MM.1S (cell line): Measurements from ENCODE around the gene TDRD12.

Experiments used
- DNase-seq: peaks from one replicate; pipeline ENCODE4 v3.0.0-alpha.2; 2015
- H2AFZ ChIP-seq: fragments of 300-600 bp; sonication (generic); 2 replicates; pipeline ENCODE4 v1.6.0; 2016; ENCODE audit warnings: antibody characterized with exemption, low read length
- H3F3A ChIP-seq: fragments of 300-600 bp; sonication (generic); 2 replicates; pipeline ENCODE4 v1.6.1; 2016; ENCODE audit warnings: mild to moderate bottlenecking, antibody characterized with exemption, low read length, moderate library complexity, mixed read lengths; ENCODE audit not compliant: insufficient read depth
- H3K27ac ChIP-seq: fragments of 300-600 bp; sonication (generic); 2 replicates; pipeline ENCODE4 v1.5.1; 2016; ENCODE audit warnings: mild to moderate bottlenecking, low read length
- H3K27me3 ChIP-seq: fragments of 300-600 bp; sonication (generic); replicated peaks from 2 replicates; pipeline ENCODE4 v1.6.0; 2016; ENCODE audit warnings: low read length; ENCODE audit not compliant: insufficient read depth
- H3K36me3 ChIP-seq: fragments of 300-600 bp; sonication (generic); replicated peaks from 2 replicates; pipeline ENCODE4 v1.6.1; 2016; ENCODE audit warnings: mild to moderate bottlenecking, low read length, mixed read lengths; ENCODE audit not compliant: insufficient read depth
- H3K4me1 ChIP-seq: fragments of 300-600 bp; sonication (generic); 2 replicates; pipeline ENCODE4 v1.6.1; 2016; ENCODE audit warnings: low read length, mixed read lengths
- H3K4me2 ChIP-seq: fragments of 300-600 bp; sonication (generic); 2 replicates; pipeline ENCODE4 v1.6.0; 2016; ENCODE audit warnings: low read depth, low read length
- H3K4me3 ChIP-seq: fragments of 300-600 bp; sonication (generic); 2 replicates; pipeline ENCODE4 v1.5.1; 2016; ENCODE audit warnings: low read length, mixed read lengths
- H3K79me2 ChIP-seq: fragments of 300-600 bp; sonication (generic); 2 replicates; pipeline ENCODE4 v1.6.1; 2016; ENCODE audit warnings: mixed run types, low read length, mixed read lengths
- H3K9ac ChIP-seq: fragments of 300-600 bp; sonication (generic); 2 replicates; pipeline ENCODE4 v1.6.1; 2016; ENCODE audit warnings: low read length, mixed read lengths
- H3K9me2 ChIP-seq: fragments of 300-600 bp; sonication (generic); replicated peaks from 2 replicates; pipeline ENCODE4 v1.6.1; 2016; ENCODE audit warnings: mild to moderate bottlenecking, low read length, mixed read lengths; ENCODE audit not compliant: insufficient read depth
- H3K9me3 ChIP-seq: fragments of 300-600 bp; sonication (generic); replicated peaks from 2 replicates; pipeline ENCODE4 v1.6.1; 2016; ENCODE audit warnings: mild to moderate bottlenecking, low read length, mixed read lengths; ENCODE audit not compliant: insufficient read depth
- H4K20me1 ChIP-seq: fragments of 300-600 bp; sonication (generic); 2 replicates; pipeline ENCODE4 v1.6.1; 2016; ENCODE audit warnings: mild to moderate bottlenecking, low read length, moderate library complexity, mixed read lengths; ENCODE audit not compliant: insufficient read depth
- CTCF ChIP-seq: fragments of 300-600 bp; sonication (generic); IDR thresholded peaks from 2 replicates; pipeline ENCODE4 v1.5.1; 2016; ENCODE audit warnings: antibody characterized with exemption, low read length, mixed read lengths
- EZH2 ChIP-seq: fragments of 300-600 bp; sonication (generic); optimal IDR thresholded peaks from 2 replicates; pipeline ENCODE3; 2017; ENCODE audit warnings: low read depth, mild to moderate bottlenecking, antibody characterized with exemption, low read length, mixed read lengths
- EZH2phosphoT487 ChIP-seq: fragments of 300-600 bp; sonication (generic); IDR thresholded peaks from 2 replicates; pipeline ENCODE4 v1.6.1; 2018; ENCODE audit warnings: antibody characterized with exemption, low read length

The TDRD12 gene

GRCh38 chr19:32819419-32820400 is 100.1 kb downstream of the TDRD12 start:
- H3K4me2 ChIP-seq = no peak overlapping the region

GRCh38 chr19:32822916-32823746 is 103.6 kb downstream of the TDRD12 start:
- peaks cover 11% of the 10 kb centered on the region for H3K27me3 ChIP-seq
- no peak overlapping the region for H3K9ac ChIP-seq
- no peaks in the 10 kb centered on the region for H3K79me2 ChIP-seq
- no peaks in the 10 kb centered on the region for H3K9me2 ChIP-seq
- no peak overlapping the region for H3K27ac ChIP-seq
- H2AFZ ChIP-seq = no peak overlapping the region
- H4K20me1 ChIP-seq = no peaks in the 10 kb centered on the region
- no peak overlapping the region for H3K4me3 ChIP-seq
- DNase-seq = no peak
- H3F3A ChIP-seq = no peaks in the 10 kb centered on the region
- TF ChIP-seq CTCF (no peak), EZH2 (no peak), EZH2phosphoT487 (no peak)
- H3K9me3 ChIP-seq = no peaks in the 10 kb centered on the region
- H3K4me2 ChIP-seq = no peak overlapping the region
- H3K36me3 ChIP-seq = no peaks in the 10 kb centered on the region
- no peaks in the 10 kb centered on the region for H3K4me1 ChIP-seq

More at GRCh38 chr19:32819419-32820400, 100.1 kb downstream of the TDRD12 start:
- no peak for TF ChIP-seq CTCF
- no peak for TF ChIP-seq EZH2phosphoT487
- TF ChIP-seq EZH2 = no peak
- DNase-seq = no peak
- Histone ChIP-seq H3K27ac (no peak overlapping the region), H3K4me3 (no peak overlapping the region), H3K79me2 (no peaks in the 10 kb centered on the region), H3K36me3 (no peaks in the 10 kb centered on the region), H3K27me3 (peaks cover 10% of the 10 kb centered on the region; the same call in 1 of the 2 replicates), H3K4me1 (no peaks in the 10 kb centered on the region), H4K20me1 (no peaks in the 10 kb centered on the region), H3K9me3 (no peaks in the 10 kb centered on the region), H2AFZ (no peak overlapping the region), H3F3A (no peaks in the 10 kb centered on the region), H3K9ac (no peak overlapping the region), H3K9me2 (no peaks in the 10 kb centered on the region)

- TF ChIP-seq EZH2 (no peak), EZH2phosphoT487 (no peak), CTCF (no peak)
- Histone ChIP-seq H3K4me3 (no peak overlapping the region), H3F3A (no peaks in the 10 kb centered on the region)
These were observed 104.2 kb downstream of the TDRD12 start for GRCh38 chr19:32823747-32824102.

More at GRCh38 chr19:32823747-32824102, 104.2 kb downstream of the TDRD12 start:
- Histone ChIP-seq H3K9me3 (no peaks in the 10 kb centered on the region), H3K27me3 (peaks cover 11% of the 10 kb centered on the region), H3K9me2 (no peaks in the 10 kb centered on the region), H3K36me3 (no peaks in the 10 kb centered on the region), H2AFZ (no peak overlapping the region), H4K20me1 (no peaks in the 10 kb centered on the region), H3K4me1 (no peaks in the 10 kb centered on the region), H3K27ac (no peak overlapping the region), H3K9ac (no peak overlapping the region), H3K4me2 (no peak overlapping the region), H3K79me2 (no peaks in the 10 kb centered on the region)
- no peak for DNase-seq
